HG02870 (cell line): Measurements from ENCODE around the gene POU2AF1.
"Not testable (repeated sequence)": the region's sequence is repeated elsewhere in the genome, so short reads cannot be mapped to it uniquely, and the experiment has no call there.

Source experiments
- ATAC-seq: cut with Tn5 transposase; IDR thresholded peaks from one replicate; pipeline ENCODE4 v1.9.1; 2021; ENCODE audit warnings: mild to moderate bottlenecking, moderate library complexity; ENCODE audit not compliant: unreplicated experiment

Gene POU2AF1

GRCh38 chr11:111322534-111322933 is 56.5 kb downstream of the POU2AF1 start:
- no peak for ATAC-seq

GRCh38 chr11:111320728-111321568 is 58.1 kb downstream of the POU2AF1 start:
- ATAC-seq, result no peak

GRCh38 chr11:111320199-111320598 is 58.9 kb downstream of the POU2AF1 start:
- not testable (repeated sequence) for ATAC-seq

- no peak for ATAC-seq
Observed at GRCh38 chr11:111319296-111319695, 59.8 kb downstream of the POU2AF1 start.

GRCh38 chr11:111312076-111312475 is 67.0 kb downstream of the POU2AF1 start:
- no peak for ATAC-seq

- ATAC-seq, result no peak
Observed at GRCh38 chr11:111310723-111311122, 68.4 kb downstream of the POU2AF1 start.

- ATAC-seq, result no peak
Observed at GRCh38 chr11:111310088-111310487, 69.0 kb downstream of the POU2AF1 start.

GRCh38 chr11:111309215-111309915 is 69.7 kb downstream of the POU2AF1 start:
- no peak for ATAC-seq

GRCh38 chr11:111308140-111308539 is 70.9 kb downstream of the POU2AF1 start:
- ATAC-seq, result no peak

GRCh38 chr11:111307472-111308108 is 71.5 kb downstream of the POU2AF1 start:
- no peak for ATAC-seq

GRCh38 chr11:111306321-111306720 is 72.8 kb downstream of the POU2AF1 start:
- ATAC-seq, result no peak

- ATAC-seq, result no peak
Observed at GRCh38 chr11:111305876-111306275, 73.2 kb downstream of the POU2AF1 start.

- no peak for ATAC-seq
Observed at GRCh38 chr11:111305162-111305802, 73.8 kb downstream of the POU2AF1 start.

GRCh38 chr11:111303461-111303860 is 75.6 kb downstream of the POU2AF1 start:
- no peak for ATAC-seq

GRCh38 chr11:111302298-111302697 is 76.8 kb downstream of the POU2AF1 start:
- ATAC-seq, result no peak
